HepG2 (cell line): ENCODE data around the gene CNNM4. TPM values are rescaled to one million over a fixed set of nuclear protein-coding genes. Genes with fewer than 3 reads are reported as not detected.
A peak's percentile ranks its signal among the peaks of the same experiment; 100 is the strongest.

Source experiments
- AHR ChIP-seq: IDR thresholded peaks from 2 replicates; pipeline ENCODE4 v1.6.1; 2018; ENCODE audit warnings: missing genetic modification reagents, missing compliant biosample characterization
- ERF ChIP-seq: IDR thresholded peaks from 2 replicates; pipeline ENCODE4 v1.6.1; 2018; ENCODE audit warnings: missing biosample characterization, missing genetic modification reagents
- FOSL1 ChIP-seq: sonication (generic); formaldehyde crosslinking; IDR thresholded peaks from 2 replicates; pipeline ENCODE4 v1.9.0; 2021; ENCODE audit warnings: missing genetic modification reagents, borderline replicate concordance
- GABPA ChIP-seq, 2 experiments: IDR thresholded peaks; 2 replicates each; pipeline ENCODE4 v1.6.1; 2011 to 2016; ENCODE audit warnings: low read depth in 2 of 2, low read length in 1 of 2, missing biosample characterization in 1 of 2, missing genetic modification characterization in 1 of 2
- IRX3 ChIP-seq: sonication (generic); formaldehyde crosslinking; IDR thresholded peaks from 2 replicates; pipeline ENCODE4 v1.8.1; 2023; ENCODE audit warnings: mild to moderate bottlenecking, low read depth, missing genetic modification reagents, borderline replicate concordance
- KAT8 ChIP-seq: IDR thresholded peaks from 2 replicates; pipeline ENCODE4 v1.6.1; 2016; ENCODE audit warnings: missing genetic modification reagents, missing compliant biosample characterization
- MED1 ChIP-seq: sonication (generic); formaldehyde crosslinking; IDR thresholded peaks from 2 replicates; pipeline ENCODE4 v1.4.0; 2020; ENCODE audit warnings: missing genetic modification reagents
- SOX6 ChIP-seq, 2 experiments: fragments of 450-650 bp in 1 of 2; sonication (generic) in 1 of 2; formaldehyde crosslinking in 1 of 2; IDR thresholded peaks; 2 replicates each; pipeline versions ENCODE4 v1.4.0 to v1.6.1; 2017 to 2020; ENCODE audit warnings: antibody characterized with exemption in 1 of 2, mild to moderate bottlenecking in 1 of 2, missing genetic modification reagents in 1 of 2
- TAF1 ChIP-seq: sonication (generic); formaldehyde crosslinking; IDR thresholded peaks from 2 replicates; pipeline ENCODE4 v1.4.0; 2020; ENCODE audit warnings: missing genetic modification reagents
- ZBTB20 ChIP-seq: sonication (generic); formaldehyde crosslinking; IDR thresholded peaks from 2 replicates; pipeline ENCODE4 v1.8.1; 2023; ENCODE audit warnings: missing genetic modification reagents, low read depth, mild to moderate bottlenecking, borderline replicate concordance
- ZNF124 ChIP-seq: sonication (generic); formaldehyde crosslinking; IDR thresholded peaks from 2 replicates; pipeline ENCODE4 v1.4.0; 2020; ENCODE audit warnings: missing genetic modification reagents
- ZNF136 ChIP-seq: sonication (generic); formaldehyde crosslinking; IDR thresholded peaks from 2 replicates; pipeline ENCODE4 v1.8.1; 2022; ENCODE audit warnings: low read depth, mild to moderate bottlenecking, moderate library complexity, missing genetic modification reagents
- ZNF598 ChIP-seq: sonication (generic); formaldehyde crosslinking; IDR thresholded peaks from 2 replicates; pipeline ENCODE4 v1.5.1; 2020; ENCODE audit warnings: mild to moderate bottlenecking, missing genetic modification reagents, borderline replicate concordance
- polyA plus RNA-seq, 8 experiments: library from polyadenylated mRNA; depleted of rRNA in 3 of 8; stranded (reverse) in 7 of 8; unstranded in 1 of 8; fragments of >200 nt; fragmentation: Illumina TruSeq in 4 of 8; extraction: Trizol in 4 of 8; gene quantifications; 2 replicates each; pipeline versions ENCODE4 v1.2.1 to v1.2.3, GENCODE V29; 2011 to 2016; ENCODE audit warnings: low read depth in 4 of 8, missing spikeins in 1 of 8, mixed read lengths in 1 of 8; ENCODE audit not compliant: insufficient read depth in 1 of 8
- total RNA-seq, 5 experiments: library from RNA; depleted of rRNA; stranded (reverse); fragments of >200 nt; fragmentation: Illumina TruSeq; extraction: Trizol; gene quantifications; 2 replicates each; pipeline ENCODE4 v1.2.3, GENCODE V29; 2016; ENCODE audit warnings: low read depth in 1 of 5
- TF ChIP-seq, protein P1 (sequence below): IDR thresholded peaks from 2 replicates; pipeline ENCODE4 v1.6.1; 2016; ENCODE audit warnings: missing genetic modification reagents, missing compliant biosample characterization
- TF ChIP-seq, protein P2 (sequence below): sonication (generic); IDR thresholded peaks from 2 replicates; pipeline ENCODE4 v1.6.1; 2016; ENCODE audit warnings: low read depth, borderline replicate concordance
- TF ChIP-seq, protein P3 (sequence below): sonication (generic); formaldehyde crosslinking; IDR thresholded peaks from one replicate; pipeline ENCODE4 v1.5.1; 2020; ENCODE audit warnings: mild to moderate bottlenecking, missing genetic modification reagents; ENCODE audit errors: not compliant biosample characterization

The CNNM4 gene
- total and polyA plus RNA-seq, 2 of the 13 experiments (the other 11 are each of a cell fraction or from before 2014, with no cell fraction given), result 5.9 to 8.4 TPM

DNA sequence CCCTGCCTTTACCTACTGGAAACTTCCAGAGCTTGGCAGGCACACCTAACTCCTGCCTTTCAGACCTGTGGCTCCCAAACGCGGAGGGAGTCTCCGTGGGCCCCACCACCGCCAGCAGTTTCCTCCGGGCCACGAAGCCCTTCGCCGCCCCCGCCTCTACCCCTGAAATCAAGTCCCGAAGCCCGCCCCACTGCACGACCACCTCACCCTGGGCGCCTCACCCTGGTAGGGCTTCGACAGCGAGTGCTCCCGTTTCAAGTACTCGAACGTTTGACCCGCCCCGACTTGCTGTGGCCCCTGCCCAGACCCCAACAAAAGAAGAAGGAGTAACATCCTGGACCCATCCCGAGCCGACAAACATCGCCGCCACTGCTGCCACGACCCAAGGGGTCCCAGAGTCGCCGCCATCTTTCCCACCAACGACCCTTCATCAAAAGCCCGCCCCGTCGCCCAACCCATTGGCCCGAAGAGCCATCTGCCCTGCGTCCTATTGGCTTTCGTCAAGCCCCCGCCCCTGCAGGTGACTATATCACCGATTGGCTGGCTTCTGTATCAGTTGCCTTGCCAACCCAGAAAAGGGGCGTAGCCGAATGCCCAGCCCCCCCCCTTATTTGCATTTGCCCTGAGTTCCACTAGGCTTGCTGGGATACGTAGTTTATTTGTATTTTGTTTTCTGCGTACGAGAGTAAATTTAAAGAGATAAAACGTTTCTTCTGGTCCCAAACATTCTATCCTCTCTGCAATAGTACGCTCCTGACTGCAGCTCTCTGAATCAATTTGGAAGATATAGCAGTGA, 20.9 kb upstream of the CNNM4 start, which contains the start of gene LMAN2L (continued):
- TF ChIP-seq, protein P1, sequence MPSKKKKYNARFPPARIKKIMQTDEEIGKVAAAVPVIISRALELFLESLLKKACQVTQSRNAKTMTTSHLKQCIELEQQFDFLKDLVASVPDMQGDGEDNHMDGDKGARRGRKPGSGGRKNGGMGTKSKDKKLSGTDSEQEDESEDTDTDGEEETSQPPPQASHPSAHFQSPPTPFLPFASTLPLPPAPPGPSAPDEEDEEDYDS (CRISPR knock-in tag), result peak; percentile 83
- TF ChIP-seq, protein P2, sequence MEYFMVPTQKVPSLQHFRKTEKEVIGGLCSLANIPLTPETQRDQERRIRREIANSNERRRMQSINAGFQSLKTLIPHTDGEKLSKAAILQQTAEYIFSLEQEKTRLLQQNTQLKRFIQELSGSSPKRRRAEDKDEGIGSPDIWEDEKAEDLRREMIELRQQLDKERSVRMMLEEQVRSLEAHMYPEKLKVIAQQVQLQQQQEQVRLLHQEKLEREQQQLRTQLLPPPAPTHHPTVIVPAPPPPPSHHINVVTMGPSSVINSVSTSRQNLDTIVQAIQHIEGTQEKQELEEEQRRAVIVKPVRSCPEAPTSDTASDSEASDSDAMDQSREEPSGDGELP, result peak; percentile 71; the same call in 1 of the 2 replicates
- TF ChIP-seq ZBTB20 (CRISPR knock-in tag) (no peak), ZNF124 (CRISPR knock-in tag) (peak; percentile 58; the same call in 1 of the 2 replicates), AHR (CRISPR knock-in tag) (peak; percentile 33), MED1 (CRISPR knock-in tag) (peak; percentile 35; the same call in 1 of the 2 replicates), KAT8 (CRISPR knock-in tag) (peak; percentile 75), GABPA (IDR thresholded peaks at IDR 0.05; ENCODE audit: low read depth, low read length) (no peak), GABPA (CRISPR knock-in tag; IDR thresholded peaks at IDR 0.05; ENCODE audit: low read depth) (peak; percentile 64; the same call in 1 of the 2 replicates), ZNF136 (CRISPR knock-in tag) (no peak), ZNF598 (CRISPR knock-in tag) (no peak), ERF (CRISPR knock-in tag) (peak; percentile 32; the same call in 1 of the 2 replicates), TAF1 (CRISPR knock-in tag) (peak; percentile 82; the same call in 1 of the 2 replicates), IRX3 (CRISPR knock-in tag) (peak; percentile 60; the same call in 1 of the 2 replicates), SOX6 (IDR thresholded peaks at IDR 0.05) (no peak), SOX6 (CRISPR knock-in tag; IDR thresholded peaks at IDR 0.05) (peak; percentile 29; the same call in 1 of the 2 replicates), FOSL1 (no peak)
- TF ChIP-seq, protein P3, sequence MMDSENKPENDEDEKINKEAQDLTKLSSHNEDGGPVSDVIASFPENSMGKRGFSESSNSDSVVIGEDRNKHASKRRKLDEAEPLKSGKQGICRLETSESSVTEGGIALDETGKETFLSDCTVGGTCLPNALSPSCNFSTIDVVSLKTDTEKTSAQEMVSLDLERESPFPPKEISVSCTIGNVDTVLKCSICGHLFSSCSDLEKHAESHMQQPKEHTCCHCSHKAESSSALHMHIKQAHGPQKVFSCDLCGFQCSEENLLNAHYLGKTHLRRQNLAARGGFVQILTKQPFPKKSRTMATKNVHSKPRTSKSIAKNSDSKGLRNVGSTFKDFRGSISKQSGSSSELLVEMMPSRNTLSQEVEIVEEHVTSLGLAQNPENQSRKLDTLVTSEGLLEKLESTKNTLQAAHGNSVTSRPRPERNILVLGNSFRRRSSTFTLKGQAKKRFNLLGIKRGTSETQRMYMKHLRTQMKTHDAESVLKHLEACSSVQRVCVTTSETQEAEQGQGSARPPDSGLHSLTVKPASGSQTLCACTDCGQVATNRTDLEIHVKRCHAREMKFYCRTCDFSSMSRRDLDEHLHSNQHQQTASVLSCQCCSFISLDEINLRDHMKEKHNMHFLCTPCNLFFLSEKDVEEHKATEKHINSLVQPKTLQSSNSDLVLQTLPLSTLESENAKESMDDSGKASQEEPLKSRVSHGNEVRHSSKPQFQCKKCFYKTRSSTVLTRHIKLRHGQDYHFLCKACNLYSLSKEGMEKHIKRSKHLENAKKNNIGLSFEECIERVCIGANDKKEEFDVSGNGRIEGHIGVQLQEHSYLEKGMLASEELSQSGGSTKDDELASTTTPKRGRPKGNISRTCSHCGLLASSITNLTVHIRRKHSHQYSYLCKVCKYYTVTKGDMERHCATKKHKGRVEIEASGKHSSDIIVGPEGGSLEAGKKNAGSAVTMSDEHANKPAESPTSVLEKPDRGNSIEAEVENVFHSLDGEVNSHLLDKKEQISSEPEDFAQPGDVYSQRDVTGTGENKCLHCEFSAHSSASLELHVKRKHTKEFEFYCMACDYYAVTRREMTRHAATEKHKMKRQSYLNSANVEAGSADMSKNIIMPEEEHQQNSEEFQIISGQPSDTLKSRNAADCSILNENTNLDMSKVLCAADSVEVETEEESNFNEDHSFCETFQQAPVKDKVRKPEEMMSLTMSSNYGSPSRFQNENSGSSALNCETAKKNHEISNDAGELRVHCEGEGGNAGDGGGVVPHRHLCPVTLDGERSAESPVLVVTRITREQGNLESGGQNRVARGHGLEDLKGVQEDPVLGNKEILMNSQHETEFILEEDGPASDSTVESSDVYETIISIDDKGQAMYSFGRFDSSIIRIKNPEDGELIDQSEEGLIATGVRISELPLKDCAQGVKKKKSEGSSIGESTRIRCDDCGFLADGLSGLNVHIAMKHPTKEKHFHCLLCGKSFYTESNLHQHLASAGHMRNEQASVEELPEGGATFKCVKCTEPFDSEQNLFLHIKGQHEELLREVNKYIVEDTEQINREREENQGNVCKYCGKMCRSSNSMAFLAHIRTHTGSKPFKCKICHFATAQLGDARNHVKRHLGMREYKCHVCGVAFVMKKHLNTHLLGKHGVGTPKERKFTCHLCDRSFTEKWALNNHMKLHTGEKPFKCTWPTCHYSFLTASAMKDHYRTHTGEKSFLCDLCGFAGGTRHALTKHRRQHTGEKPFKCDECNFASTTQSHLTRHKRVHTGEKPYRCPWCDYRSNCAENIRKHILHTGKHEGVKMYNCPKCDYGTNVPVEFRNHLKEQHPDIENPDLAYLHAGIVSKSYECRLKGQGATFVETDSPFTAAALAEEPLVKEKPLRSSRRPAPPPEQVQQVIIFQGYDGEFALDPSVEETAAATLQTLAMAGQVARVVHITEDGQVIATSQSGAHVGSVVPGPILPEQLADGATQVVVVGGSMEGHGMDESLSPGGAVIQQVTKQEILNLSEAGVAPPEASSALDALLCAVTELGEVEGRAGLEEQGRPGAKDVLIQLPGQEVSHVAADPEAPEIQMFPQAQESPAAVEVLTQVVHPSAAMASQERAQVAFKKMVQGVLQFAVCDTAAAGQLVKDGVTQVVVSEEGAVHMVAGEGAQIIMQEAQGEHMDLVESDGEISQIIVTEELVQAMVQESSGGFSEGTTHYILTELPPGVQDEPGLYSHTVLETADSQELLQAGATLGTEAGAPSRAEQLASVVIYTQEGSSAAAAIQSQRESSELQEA (CRISPR knock-in tag), result no peak
